GM03348 (cell line): Measurements from ENCODE around the gene CACNA2D2.
"Not testable (repeated sequence)": the region's sequence is repeated elsewhere in the genome, so short reads cannot be mapped to it uniquely, and the experiment has no call there.

Source experiments
- DNase-seq: peaks from one replicate; pipeline ENCODE4 v3.0.0; 2012; ENCODE audit warnings: low spot score

The CACNA2D2 gene

DNA sequence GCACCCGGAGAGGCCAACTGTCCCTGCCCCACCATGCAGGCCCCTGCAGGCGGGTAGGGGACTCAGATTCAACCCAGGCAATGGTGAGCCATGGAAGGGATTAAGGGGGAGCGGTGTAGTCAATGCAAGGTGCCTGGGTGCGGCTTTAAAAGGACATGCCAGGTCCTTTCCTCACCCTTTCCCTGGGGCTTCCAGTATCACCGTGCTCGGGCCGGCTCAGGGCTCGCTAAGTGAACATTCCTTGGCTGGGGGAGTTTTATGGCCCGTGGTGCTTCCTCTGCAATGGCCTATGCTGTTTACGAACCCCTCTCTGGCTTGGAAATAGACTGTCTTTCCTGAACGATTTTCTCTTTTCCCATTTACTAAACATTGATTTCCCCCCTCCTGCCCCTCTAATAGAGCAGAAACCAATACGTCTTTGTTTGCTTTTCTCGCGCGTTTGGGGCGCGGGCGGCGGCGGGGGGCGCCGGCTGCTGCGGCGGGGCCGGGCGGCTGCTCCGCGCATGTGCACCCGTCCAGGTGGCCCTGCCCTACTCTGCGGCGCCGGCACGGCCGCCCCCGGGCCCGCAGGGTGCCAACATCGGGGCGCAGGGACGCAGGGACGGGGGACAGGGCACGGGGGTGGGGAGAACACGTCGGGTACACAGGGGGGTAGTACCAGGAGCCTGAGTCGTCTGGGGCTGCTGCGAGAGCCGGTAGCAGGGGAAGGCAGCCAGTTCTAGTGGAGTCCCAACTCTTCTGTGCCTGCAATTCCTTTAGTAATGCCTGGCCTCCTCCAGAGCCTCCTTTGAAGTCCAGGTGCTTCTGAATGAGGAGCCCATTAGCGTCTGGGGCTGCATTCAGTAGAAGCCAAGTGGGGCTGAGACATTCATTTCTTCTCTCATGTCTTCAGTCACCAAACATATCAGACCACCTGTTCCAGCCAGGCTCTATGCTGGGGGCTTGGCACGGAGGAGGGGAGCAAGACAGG lies 26.9 kb upstream of the CACNA2D2 start:
- DNase-seq = no peak

DNA sequence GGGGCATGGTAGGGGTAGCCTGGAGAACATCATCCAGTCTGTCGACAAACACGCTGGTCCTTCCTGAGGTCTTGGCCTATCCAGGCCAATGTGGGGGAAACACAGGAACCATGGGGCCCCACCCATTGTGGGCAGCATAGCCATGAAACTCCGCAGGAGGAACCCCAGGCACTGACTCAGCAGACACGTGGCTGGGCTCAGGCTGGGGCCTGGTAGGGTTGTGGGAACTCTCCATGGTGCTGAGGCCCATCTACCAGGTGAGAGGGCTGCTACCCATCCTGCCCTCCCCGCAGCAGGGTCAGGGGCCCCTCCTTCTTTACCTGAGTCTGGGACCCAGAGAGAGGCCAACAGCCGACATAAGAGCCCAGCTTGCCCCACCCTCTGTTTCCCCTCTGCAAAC lies 22.6 kb upstream of the CACNA2D2 start:
- peak; percentile 65 for DNase-seq

DNA sequence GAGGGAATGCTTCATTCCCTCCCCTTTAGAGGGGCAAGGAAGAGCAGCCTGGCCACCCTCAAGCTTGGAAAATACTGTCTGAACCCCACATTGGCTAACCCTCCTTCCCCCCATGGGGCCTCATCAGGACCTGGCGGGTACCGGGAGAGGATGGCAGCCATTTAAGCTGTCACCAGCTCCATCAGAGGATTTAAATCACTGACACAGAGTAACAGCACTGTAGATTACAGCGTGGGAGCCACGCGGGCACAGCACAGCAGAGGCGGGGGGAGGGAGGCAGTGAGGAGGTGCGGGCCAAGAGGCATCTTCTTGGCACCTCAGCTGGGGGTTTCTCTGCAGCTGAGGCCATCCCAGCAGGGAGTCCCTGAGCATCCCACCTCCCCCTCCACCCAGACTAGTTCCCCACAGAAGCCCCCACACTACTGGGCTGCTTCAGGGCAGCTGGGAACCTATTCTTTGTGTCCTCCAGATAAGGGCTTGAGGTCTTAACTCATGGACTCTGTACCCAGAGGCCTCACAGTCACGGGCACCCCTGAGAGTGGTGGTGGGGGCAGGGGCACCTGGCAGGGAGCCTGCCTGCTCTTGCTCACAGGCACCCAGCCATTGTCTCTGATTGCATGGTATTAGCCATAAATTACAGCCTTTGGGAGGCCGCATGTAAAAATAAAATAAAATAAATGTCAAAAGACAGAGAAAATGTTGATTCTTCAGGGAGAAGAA lies 21.9 kb upstream of the CACNA2D2 start:
- DNase-seq = no peak

DNA sequence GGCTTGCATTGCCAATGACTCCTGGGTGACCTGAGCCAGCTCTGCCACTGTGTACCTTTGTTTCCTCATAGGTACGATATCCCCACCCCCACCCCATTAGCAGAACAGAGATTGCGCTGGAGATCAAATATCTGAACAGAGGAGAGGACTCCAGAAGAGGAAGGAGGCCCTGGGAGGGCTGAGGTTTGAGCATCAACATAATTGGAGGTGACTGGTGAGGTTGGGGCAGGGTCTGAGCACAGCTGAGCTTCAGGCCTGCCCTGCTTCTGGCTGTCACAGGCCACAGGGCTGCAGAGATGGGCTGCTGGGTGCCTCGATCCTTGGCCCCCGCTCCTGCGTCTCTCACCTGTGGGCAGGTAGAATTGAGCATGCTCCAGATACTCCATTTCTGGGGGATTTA lies 21.3 kb upstream of the CACNA2D2 start:
- no peak for DNase-seq

DNA sequence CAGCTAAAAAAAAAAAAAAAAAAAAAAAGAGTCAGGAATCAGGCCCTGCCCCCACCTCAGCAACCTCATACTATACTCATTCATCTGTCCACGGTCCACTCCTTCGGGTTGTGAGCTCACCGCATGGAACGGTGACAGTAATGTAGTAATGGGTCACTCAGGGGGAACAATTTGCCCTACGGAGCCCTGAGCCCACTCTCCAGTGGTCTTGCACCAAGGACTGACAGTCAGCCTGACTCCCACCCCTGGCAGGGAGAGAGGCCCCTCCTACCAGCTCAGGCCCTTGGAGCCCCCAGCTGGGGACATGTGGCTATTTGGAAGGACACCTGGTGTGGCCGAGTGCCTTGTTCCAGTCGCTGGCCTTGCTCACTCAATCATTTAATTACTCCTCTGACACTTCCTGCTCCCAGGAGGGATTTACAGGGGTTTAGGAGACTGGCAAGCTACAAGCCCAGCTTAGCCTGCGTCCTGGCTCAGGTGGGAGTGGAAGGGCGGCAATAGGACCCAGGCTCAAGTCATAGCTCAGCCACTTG lies 19.9 kb upstream of the CACNA2D2 start:
- DNase-seq = no peak

DNA sequence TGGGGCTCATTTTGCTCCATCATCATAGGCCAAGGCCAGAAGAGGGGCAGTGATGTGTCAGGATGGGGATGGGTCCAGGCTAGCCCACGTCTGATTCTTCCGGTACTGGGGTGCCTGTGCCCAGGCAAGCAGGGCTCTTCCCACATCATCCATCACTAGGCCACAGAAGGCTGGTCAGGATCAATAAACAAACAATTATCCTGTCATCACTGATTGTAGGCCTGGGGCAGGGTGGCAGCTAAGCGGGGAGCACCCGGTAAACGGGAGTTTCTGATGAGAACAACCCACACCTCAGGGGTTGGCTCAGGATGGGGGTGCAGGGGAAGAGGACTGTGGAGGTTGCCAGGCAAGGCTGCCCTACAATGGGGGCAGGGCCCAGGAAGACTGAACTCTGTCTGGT lies 18.1 kb upstream of the CACNA2D2 start:
- no peak for DNase-seq

DNA sequence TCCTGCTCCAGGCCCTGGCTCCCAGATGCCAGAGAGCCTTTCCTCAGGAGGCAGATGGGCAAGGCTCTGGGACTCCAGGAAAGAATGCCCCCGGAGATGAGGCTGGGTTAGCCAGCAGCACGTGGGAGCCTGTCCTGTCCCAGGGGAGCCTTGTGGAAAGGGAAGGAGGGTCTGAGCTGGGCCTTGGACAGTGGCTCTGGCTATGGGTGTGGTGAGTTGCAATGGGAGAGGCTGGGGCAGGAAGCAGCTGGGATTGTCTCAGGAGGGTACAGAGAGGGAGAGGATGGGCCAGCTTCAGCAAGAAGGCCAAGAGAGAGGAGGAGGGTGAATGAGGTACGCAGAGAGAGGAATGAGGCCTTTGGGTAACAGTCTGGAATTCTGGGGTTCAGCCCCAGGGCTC lies 17.4 kb upstream of the CACNA2D2 start:
- DNase-seq = no peak

DNA sequence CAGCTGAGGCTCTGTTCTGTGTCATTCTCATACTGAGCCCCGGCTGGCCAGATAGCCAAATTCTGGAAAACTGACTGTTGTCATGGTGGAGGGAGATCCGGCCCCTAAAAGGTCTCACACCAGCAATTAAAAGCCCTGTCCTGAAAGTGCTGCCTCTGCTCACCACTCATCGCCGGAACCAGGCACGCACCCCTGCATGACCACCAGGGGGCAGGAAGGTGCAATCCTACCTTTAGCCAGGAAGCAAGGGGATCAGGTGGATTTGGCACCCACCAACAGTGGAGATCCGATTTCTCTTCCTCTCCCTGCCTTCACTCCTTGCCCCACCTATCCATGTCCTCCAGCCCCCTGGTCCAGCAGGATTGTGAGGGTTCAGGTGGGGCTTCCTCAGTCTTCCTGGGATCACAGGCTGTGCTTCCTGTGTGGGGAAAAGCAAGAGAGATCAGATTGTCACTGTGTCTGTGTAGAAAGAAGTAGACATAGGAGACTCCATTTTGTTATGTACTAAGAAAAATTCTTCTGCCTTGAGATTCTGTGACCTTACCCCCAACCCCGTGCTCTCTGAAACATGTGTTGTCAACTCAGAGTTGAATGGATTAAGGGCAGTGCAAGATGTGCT lies 16.1 kb upstream of the CACNA2D2 start:
- DNase-seq = peak; percentile 80

DNA sequence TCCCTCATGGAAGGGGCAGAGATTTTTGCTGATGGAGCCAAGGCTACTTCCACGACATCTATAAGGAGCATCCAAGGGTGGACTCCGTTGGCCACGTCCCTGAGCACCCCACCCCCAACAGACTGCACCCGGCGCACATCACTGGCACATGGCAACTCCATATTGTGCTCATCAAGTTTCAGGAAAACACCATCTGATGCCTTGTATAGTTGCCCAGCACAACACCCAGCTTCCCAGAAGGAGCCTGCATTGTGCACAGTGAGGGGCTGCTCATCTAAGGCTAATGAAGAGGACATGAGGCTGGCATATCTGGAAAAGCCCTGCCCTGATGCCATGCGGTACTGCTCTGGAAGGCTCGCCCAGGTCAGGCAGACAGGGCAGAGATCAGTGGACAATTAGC lies 15.0 kb upstream of the CACNA2D2 start:
- no peak for DNase-seq

DNA sequence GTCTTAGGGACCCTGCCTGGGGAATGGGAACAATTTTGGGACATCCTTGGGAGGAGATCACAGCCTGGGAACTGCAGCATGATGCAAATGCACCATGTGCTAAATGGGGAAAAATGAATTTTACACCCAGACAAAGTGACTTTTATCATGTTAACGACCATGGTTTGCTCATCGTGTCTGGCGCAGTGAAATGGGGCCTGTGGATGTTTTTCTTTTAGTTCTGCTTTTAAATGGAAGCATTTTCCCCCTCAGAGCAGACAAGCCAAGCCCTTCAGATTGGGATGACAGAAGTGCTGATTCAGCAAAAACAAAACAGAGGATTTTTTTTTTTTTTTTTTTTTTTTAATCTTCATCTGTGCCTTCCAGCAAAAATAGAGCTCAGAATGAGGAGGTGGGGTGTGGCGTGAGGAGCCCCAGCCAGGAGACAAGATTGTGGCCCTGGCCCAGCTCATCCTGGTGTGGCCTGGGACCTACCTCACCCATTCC lies 14.3 kb upstream of the CACNA2D2 start:
- no peak for DNase-seq

DNA sequence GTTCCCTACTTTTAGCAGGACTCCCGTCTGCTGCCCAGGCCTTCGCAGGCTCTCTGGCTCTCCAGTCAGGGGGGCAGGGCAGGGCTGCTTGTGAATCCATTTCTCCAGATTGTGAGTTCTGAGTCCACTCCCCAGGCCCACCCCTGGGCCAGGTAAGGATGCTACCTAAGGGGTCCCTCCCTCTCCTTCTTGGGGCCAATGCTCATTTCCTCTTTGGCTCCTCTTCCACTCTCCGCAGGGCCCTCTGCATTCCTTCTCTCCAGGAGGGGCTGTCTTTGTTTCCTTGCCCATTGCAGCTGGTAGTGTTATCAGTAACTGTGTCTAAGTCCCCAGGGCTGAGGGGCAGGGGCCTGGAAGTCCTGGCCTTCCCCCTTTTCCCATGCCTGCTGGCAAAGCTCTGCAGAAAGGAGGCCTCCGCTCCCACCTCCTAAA lies 13.0 kb upstream of the CACNA2D2 start:
- DNase-seq = no peak

DNA sequence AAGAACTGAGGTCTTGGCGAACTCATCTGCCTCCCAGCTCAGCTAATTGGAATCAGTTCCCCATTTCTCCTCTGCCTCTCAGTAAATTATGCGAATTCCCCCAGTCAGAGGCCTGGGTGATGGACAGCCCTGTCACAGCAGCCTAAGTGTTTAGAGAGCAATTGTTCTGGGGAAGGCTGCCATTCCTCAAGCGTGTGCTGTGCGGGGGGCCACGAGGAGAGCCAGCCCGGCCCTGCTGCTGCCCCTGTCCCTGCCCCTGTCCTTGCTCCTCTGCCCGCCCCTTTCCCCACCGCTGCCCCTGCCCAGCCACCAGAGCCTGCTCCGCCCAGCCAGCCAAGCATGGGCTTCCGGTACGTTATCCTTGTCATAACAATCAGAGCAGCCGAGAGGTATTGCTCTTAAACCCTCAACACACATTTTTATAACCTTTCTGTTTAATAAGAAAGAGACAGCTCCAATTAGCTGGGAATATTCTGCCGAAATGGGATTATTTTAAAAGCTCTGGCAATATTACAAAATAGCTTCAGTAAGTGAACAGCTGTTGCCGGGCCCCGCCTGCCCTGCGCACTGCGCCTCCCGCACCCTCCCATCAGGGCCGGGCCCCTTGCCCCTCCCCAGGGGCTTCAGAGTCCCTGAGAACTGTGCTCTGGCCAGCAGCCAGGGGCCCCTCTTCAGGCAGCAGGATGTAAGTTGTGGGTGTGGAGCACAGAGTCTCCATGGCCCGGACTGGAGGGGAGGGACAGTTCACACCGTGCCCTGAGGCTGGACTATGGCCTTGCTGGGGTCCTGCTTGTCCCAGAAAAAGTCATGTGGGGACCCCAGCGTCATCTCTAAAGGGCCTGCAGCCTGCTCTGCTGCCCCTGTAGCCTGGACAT lies 12.4 kb upstream of the CACNA2D2 start:
- peak; percentile 29 for DNase-seq

DNA sequence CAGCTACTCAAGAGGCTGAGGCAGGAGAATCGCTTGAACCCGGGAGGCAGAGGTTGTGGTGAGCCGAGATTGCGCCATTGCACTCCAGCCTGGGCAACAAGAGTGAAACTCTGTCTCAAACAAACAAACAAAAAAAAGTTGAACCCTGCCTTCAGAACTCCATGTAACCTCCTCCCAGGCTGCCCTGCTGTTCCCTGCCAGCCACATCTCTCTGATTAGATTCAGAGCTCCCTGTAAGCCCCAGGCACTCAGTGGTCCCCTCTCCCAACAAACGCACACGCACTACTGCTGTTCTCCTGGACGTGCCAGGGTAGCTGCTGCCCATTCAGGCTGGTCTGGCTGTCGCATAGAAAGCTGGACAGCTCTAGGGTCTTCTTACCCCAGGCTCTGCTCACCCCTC lies 9.5 kb upstream of the CACNA2D2 start:
- DNase-seq = not testable (repeated sequence)

DNA sequence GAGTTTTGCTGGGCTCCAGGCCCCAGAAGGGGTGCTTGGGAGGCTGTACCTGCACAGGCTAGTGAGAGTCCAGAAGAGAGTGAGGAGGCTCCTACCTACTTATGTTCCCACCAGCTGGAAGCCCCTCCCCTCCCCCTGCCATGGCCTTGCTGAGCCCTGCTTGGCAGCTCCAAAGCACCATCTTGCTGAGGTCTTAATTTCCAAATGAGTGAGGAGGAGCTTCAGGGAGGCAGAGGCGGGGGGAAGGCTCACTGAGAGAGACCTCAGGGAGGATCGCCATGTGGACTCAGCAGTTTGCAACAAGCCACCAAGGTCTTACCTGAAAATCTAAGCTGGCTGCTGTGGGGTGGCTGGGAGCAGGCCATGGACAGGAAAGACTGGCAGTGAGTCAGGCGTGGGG lies 8.7 kb upstream of the CACNA2D2 start:
- no peak for DNase-seq

DNA sequence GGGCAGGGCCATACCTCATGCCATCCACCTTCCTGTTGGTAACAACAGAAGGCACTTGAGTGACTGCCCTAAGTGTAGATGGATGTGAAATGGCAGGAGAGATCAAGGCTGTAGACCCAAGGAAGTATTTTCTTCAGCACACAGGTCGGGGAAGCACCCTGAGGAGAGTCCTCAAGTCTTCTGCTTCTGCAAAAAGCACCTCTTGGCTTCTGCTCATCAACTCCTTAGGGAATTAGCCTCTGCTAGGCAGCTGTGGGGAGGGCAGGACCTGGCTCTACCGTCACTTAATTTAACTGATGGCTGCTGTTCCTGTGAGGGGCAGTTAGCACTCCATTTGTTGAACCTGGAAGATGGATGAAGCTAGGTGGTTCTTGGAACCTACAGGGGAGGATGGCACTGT lies 6.9 kb upstream of the CACNA2D2 start:
- no peak for DNase-seq

DNA sequence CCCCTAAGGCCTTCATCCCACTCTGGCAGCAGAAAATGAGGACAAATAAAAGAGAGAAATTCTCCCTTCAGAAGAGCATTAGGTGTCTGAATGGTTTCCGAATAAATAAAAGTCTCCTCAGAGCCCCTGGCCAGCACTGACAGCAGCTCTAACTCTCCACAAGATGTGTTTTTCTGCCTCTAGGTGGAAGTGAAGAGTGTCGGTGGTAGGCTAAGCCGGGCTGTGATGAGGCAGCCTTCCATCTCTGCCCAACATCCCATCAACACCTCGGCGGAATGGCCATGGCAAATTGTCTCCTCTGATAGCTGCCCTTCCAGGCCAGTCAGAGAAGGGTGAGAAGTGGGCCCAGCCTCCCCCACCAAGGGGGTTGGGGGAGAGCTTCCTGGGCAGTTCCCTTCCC lies 6.3 kb upstream of the CACNA2D2 start:
- no peak for DNase-seq

DNA sequence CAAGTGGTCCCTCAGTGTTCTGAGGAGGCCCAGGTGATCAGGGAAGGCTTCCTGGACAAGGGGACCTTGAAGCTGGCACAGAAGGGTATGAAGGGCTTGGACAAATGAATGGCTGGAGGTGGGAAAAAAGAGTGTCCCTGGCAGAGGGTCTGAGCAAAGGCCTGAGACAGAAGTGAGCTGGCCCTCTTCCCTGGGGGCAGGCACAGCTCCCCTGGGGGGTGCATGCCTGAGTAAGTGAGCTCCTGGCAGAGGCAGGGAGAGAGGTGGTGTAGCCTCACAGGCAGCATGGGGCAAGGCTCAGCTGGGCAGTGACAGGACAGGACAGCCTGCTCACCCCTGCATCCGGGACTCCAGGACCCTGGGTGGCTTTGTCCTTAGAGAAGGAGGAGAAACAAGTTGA lies 5.4 kb upstream of the CACNA2D2 start:
- no peak for DNase-seq

DNA sequence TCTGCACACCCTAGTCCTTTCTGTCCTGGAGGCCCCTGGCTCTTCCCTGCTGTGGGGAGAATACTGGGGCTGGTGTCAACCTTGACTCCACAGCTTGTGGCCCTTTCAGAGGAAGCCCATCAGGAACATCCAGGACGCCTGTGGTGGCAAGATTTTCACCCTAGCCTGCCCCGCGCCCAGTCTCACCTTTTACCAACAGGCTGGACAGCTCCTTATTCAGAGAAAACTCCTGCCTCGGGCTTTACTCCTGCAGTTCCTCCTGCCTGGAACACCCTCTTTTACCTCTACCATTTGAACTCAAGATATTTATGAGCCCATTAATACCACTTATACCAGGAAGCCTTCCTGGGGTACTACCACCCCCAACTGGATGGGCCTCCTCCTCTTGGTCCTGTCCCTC lies 2.7 kb upstream of the CACNA2D2 start:
- no peak for DNase-seq

DNA sequence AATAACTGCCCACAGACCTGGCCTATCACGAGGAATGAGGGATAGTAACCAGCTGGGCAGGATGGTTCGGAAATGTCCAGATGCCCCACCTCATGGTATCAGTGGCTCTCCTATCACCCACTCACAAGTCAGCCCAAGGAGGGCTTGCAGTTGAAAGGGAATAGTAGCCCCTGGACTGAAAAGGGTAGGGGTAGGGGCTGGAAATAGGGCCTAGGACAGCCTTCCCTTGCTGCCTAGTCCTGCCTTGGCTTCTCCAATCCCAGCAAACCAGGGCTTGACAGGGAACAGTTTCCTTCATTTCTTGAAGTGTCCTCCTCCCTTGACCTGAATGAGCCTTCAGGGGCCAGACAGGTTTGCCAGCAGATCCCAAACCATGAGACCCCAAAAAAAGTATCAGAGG lies 1.2 kb upstream of the CACNA2D2 start:
- no peak for DNase-seq

DNA sequence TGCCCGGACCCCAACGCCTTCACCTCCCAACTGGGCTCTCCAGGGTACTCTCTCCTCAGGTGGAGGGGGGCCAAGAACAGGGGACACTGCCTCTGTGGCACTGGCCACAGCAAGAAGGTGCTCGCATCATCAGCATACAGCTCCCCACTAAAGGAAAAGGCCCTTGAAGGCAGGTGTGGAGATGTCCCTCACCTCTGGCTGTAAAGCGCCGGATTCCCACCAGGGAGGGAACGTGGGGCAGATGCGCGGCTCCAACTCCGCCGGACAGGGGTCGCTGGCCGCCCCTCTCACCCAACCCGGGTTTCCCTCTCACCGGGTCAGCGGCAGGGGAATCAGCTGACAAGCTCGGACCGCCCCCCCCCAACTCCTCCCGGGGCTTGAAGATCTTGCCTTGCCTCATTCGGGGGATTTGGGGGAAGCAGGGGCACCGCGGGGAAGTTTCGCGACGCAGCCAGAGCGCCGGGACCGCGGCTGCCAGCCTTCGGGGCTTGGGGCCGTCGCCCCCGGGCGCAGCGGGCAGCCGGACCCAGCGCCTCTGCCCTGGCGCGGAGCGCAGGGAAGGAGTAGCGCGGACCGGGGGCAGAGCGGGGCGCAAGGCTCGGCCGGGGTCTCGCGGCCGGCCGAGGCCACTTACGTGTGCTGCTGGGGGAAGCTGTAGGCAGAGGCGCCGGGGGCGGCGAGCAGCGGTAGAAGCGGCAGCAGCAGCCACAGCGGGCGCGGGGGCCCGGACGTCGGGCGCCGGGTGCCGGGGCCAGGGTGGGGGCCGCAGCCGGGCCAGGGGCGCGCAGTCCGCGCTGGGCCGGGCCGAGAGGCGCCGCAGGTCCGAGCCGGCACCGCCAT lies 630 bp downstream of the CACNA2D2 start:
- no peak for DNase-seq

DNA sequence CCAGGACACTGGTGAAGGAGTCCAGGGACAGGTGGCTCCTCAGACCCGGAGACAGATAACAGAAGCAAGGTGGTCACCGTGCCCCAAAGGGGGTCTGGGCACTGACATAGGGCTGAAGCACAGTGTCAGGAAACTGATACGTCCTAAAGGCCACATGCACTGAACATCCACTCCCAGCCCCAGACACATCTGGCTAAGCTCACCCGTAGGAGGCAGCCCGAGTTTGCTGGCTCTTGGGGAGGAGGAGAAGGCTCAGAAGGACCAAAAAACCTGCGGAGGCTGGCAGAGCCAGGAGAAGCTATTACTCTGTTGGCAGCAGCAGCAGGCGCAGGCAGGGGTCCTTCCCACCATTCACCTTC lies 1.2 kb downstream of the CACNA2D2 start:
- DNase-seq = no peak
